H9 (cell line): ENCODE data around the gene HS3ST4. TPM values are rescaled to one million over a fixed set of nuclear protein-coding genes. Genes with fewer than 3 reads are reported as not detected.

Experiments
- DNase-seq: peaks from one replicate; pipeline ENCODE4 v3.0.0-alpha.2; 2017
- H2AFZ ChIP-seq: one replicate; pipeline ENCODE4 v1.6.1; 2013; ENCODE audit warnings: mild to moderate bottlenecking, low read length, control low read depth, moderate library complexity
- H2AK5ac ChIP-seq: 2 replicates; pipeline ENCODE4 v1.6.1; 2013; ENCODE audit warnings: low read length, control low read depth, mixed read lengths; ENCODE audit not compliant: insufficient read length
- H2BK120ac ChIP-seq: one replicate; pipeline ENCODE4 v1.6.1; 2013; ENCODE audit warnings: low read depth, mild to moderate bottlenecking, low read length, control low read depth, inconsistent platforms; ENCODE audit not compliant: poor library complexity, severe bottlenecking
- H2BK12ac ChIP-seq: 2 replicates; pipeline ENCODE4 v1.6.1; 2013; ENCODE audit warnings: low read length, control low read depth, mixed read lengths, low read depth; ENCODE audit not compliant: insufficient read length
- H2BK15ac ChIP-seq: 2 replicates; pipeline ENCODE4 v1.6.1; 2013; ENCODE audit warnings: low read depth, low read length, control low read depth
- H2BK20ac ChIP-seq: one replicate; pipeline ENCODE4 v1.6.1; 2013; ENCODE audit warnings: low read depth, mild to moderate bottlenecking, low read length, control low read depth, inconsistent platforms; ENCODE audit not compliant: poor library complexity, severe bottlenecking
- H2BK5ac ChIP-seq: 2 replicates; pipeline ENCODE4 v1.6.1; 2013; ENCODE audit warnings: low read length, control low read depth, mixed read lengths; ENCODE audit not compliant: insufficient read length
- H3K14ac ChIP-seq: 2 replicates; pipeline ENCODE4 v1.6.1; 2013; ENCODE audit warnings: low read length, control low read depth; ENCODE audit not compliant: insufficient read depth
- H3K18ac ChIP-seq: 2 replicates; pipeline ENCODE4 v1.6.1; 2013; ENCODE audit warnings: low read depth, mild to moderate bottlenecking, mixed read lengths, low read length, control low read depth; ENCODE audit not compliant: insufficient read length
- H3K23ac ChIP-seq: 2 replicates; pipeline ENCODE4 v1.6.1; 2013; ENCODE audit warnings: low read length, control low read depth, mixed read lengths, low read depth; ENCODE audit not compliant: insufficient read length
- H3K23me2 ChIP-seq: 2 replicates; pipeline ENCODE4 v1.6.1; 2013; ENCODE audit warnings: low read depth, mild to moderate bottlenecking, mixed read lengths, low read length, control low read depth; ENCODE audit not compliant: insufficient read length, poor library complexity, severe bottlenecking
- H3K27ac ChIP-seq: 2 replicates; pipeline ENCODE4 v1.5.1; 2013; ENCODE audit warnings: low read length, control low read depth, mixed read lengths, low read depth; ENCODE audit not compliant: insufficient read length
- H3K27me3 ChIP-seq: 2 replicates; pipeline ENCODE4 v1.6.1; 2013; ENCODE audit warnings: low read length, control low read depth, inconsistent platforms; ENCODE audit not compliant: insufficient read depth
- H3K4ac ChIP-seq: 2 replicates; pipeline ENCODE4 v1.6.1; 2013; ENCODE audit warnings: low read depth, mild to moderate bottlenecking, control low read depth, inconsistent platforms, low read length, moderate library complexity
- H3K4me1 ChIP-seq: 2 replicates; pipeline ENCODE4 v1.6.1; 2013; ENCODE audit warnings: low read length, control low read depth, inconsistent platforms; ENCODE audit not compliant: insufficient read depth
- H3K4me2 ChIP-seq: 2 replicates; pipeline ENCODE4 v1.6.1; 2013; ENCODE audit warnings: low read length, control low read depth, mixed read lengths; ENCODE audit not compliant: insufficient read length, insufficient read depth
- H3K56ac ChIP-seq: 2 replicates; pipeline ENCODE4 v1.6.1; 2013; ENCODE audit warnings: low read depth, mild to moderate bottlenecking, mixed read lengths, low read length, control low read depth; ENCODE audit not compliant: insufficient read length
- H3K79me1 ChIP-seq: 2 replicates; pipeline ENCODE4 v1.6.1; 2013; ENCODE audit warnings: low read depth, mild to moderate bottlenecking, moderate library complexity, low read length, control low read depth, inconsistent platforms; ENCODE audit not compliant: insufficient read depth, poor library complexity, severe bottlenecking
- H3K79me2 ChIP-seq: 2 replicates; pipeline ENCODE4 v1.6.1; 2013; ENCODE audit warnings: low read length, control low read depth, inconsistent platforms; ENCODE audit not compliant: insufficient read depth
- H3K9ac ChIP-seq: 2 replicates; pipeline ENCODE4 v1.6.1; 2013; ENCODE audit warnings: low read length, control low read depth, mixed read lengths; ENCODE audit not compliant: insufficient read length; ENCODE audit errors: extremely low read depth
- H3K9me3 ChIP-seq: one replicate; pipeline ENCODE4 v1.6.1; 2013; ENCODE audit warnings: low read depth, low read length, inconsistent platforms; ENCODE audit not compliant: control insufficient read depth
- H3T11ph ChIP-seq: one replicate; pipeline ENCODE4 v1.6.1; 2013; ENCODE audit warnings: mild to moderate bottlenecking, low read length, control low read depth, inconsistent platforms
- H4K20me1 ChIP-seq: one replicate; pipeline ENCODE4 v1.6.1; 2013; ENCODE audit not compliant: control insufficient read depth, insufficient read length, insufficient read depth
- H4K5ac ChIP-seq: 2 replicates; pipeline ENCODE4 v1.6.1; 2013; ENCODE audit warnings: low read depth, mild to moderate bottlenecking, mixed read lengths, low read length, control low read depth; ENCODE audit not compliant: insufficient read length
- H4K8ac ChIP-seq: replicated peaks from 2 replicates; pipeline ENCODE4 v1.6.1; 2013; ENCODE audit warnings: low read length, control low read depth, mixed read lengths, low read depth; ENCODE audit not compliant: insufficient read length
- H4K91ac ChIP-seq: 2 replicates; pipeline ENCODE4 v1.6.1; 2013; ENCODE audit warnings: low read depth, mild to moderate bottlenecking, moderate library complexity, mixed read lengths, low read length, control low read depth; ENCODE audit not compliant: insufficient read length
- H3K27ac Mint-ChIP-seq, 3 experiments: 2 replicates in 2 of 3; 3 replicates in 1 of 3; pipeline ENCODE4 v1.8.0; 2020 to 2021; ENCODE audit warnings: mixed read lengths in 3 of 3, mild to moderate bottlenecking in 1 of 3, moderate library complexity in 1 of 3
- H3K27me3 Mint-ChIP-seq: 2 replicates; pipeline ENCODE4 v1.8.0; 2021; ENCODE audit warnings: low read depth, mild to moderate bottlenecking, moderate library complexity, mixed read lengths
- H3K36me3 Mint-ChIP-seq, 3 experiments: 2 replicates in 2 of 3; 3 replicates in 1 of 3; pipeline ENCODE4 v1.8.0; 2020 to 2021; ENCODE audit warnings: low read depth in 3 of 3, mixed read lengths in 3 of 3; ENCODE audit not compliant: insufficient read depth in 1 of 3
- H3K4me1 Mint-ChIP-seq, 2 experiments: 2 replicates each; pipeline ENCODE4 v1.8.0; 2020; ENCODE audit warnings: mixed read lengths in 2 of 2
- H3K4me3 Mint-ChIP-seq, 2 experiments: 2 replicates in 1 of 2; 3 replicates in 1 of 2; pipeline ENCODE4 v1.8.0; 2020 to 2021; ENCODE audit warnings: mild to moderate bottlenecking in 2 of 2, mixed read lengths in 2 of 2, moderate library complexity in 1 of 2
- H3K9me3 Mint-ChIP-seq, 2 experiments: 2 replicates in 1 of 2; 3 replicates in 1 of 2; pipeline ENCODE4 v1.8.0; 2020; ENCODE audit warnings: mild to moderate bottlenecking in 2 of 2, mixed read lengths in 2 of 2, moderate library complexity in 1 of 2
- total RNA-seq: library from RNA; stranded (reverse); gene quantifications from 2 replicates; pipeline ENCODE4 v1.2.1, GENCODE V29; 2021
- TF ChIP-seq, protein P1 (sequence below): fragments of 200-600 bp; sonication (generic); conservative IDR thresholded peaks from 3 replicates; pipeline ENCODE4 v1.8.0; 2021; ENCODE audit warnings: antibody characterized with exemption, mild to moderate bottlenecking

The HS3ST4 gene
- total RNA-seq, 1 experiment from 2014 or later: 1.7 TPM

DNA sequence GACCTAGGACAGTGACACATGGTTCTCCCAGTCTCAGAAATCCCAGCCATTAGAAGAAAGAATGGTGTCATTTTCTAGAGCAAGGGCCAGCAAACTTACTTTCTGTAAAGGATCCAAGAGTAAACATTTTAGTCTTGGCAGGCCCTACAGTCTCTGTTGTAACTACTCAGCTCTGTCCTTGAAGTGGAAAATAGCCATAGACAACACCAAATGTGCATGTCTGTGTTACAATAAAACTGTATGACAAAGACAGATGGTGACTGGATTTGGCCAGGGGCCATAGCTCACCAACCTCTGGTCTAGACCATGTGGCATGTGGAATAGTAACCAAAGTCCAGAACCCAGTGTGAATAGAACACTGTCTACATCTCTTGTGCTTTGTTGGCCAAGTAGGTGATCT, 286.5 kb downstream of the HS3ST4 start:
- Histone ChIP-seq H2BK120ac (no peak overlapping the region), H3K4me1 (no peaks in the 10 kb centered on the region), H2AFZ (no peak overlapping the region), H3K27me3 (no peaks in the 10 kb centered on the region), H3T11ph (no peak overlapping the region), H3K23ac (no peak overlapping the region), H3K56ac (no peak overlapping the region), H3K79me2 (no peaks in the 10 kb centered on the region), H3K9me3 (no peaks in the 10 kb centered on the region), H3K14ac (no peak overlapping the region), H2BK5ac (no peak overlapping the region), H3K18ac (no peak overlapping the region), H3K9ac (no peak overlapping the region), H4K8ac (no peak overlapping the region), H3K4ac (no peak overlapping the region), H2BK15ac (no peak overlapping the region), H2BK20ac (no peak overlapping the region), H4K5ac (no peak overlapping the region), H2AK5ac (no peak overlapping the region), H3K27ac (no peak overlapping the region), H2BK12ac (no peak overlapping the region), H3K4me2 (no peak overlapping the region), H4K20me1 (no peaks in the 10 kb centered on the region), H3K79me1 (no peaks in the 10 kb centered on the region), H3K23me2 (no peaks in the 10 kb centered on the region), H4K91ac (no peak overlapping the region)
- no peaks in the 10 kb centered on the region for H3K9me3 Mint-ChIP-seq
- H3K36me3 Mint-ChIP-seq: peaks cover 0 to 3% (median 2%) of the 10 kb centered on the region in 3 experiments; a peak in 1 of 7 replicates
- no peak overlapping the region for H3K4me3 Mint-ChIP-seq
- H3K27ac Mint-ChIP-seq: no peak overlapping the region
- DNase-seq: no peak
- TF ChIP-seq, protein P1, sequence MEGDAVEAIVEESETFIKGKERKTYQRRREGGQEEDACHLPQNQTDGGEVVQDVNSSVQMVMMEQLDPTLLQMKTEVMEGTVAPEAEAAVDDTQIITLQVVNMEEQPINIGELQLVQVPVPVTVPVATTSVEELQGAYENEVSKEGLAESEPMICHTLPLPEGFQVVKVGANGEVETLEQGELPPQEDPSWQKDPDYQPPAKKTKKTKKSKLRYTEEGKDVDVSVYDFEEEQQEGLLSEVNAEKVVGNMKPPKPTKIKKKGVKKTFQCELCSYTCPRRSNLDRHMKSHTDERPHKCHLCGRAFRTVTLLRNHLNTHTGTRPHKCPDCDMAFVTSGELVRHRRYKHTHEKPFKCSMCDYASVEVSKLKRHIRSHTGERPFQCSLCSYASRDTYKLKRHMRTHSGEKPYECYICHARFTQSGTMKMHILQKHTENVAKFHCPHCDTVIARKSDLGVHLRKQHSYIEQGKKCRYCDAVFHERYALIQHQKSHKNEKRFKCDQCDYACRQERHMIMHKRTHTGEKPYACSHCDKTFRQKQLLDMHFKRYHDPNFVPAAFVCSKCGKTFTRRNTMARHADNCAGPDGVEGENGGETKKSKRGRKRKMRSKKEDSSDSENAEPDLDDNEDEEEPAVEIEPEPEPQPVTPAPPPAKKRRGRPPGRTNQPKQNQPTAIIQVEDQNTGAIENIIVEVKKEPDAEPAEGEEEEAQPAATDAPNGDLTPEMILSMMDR: no peak
- H3K27me3 Mint-ChIP-seq: peaks cover 2% of the 10 kb centered on the region; the same call in 1 of the 2 replicates
- peaks cover 5 to 11% of the 10 kb centered on the region in 2 experiments for H3K4me1 Mint-ChIP-seq
